Activated CD4-positive, alpha-beta T cell treated with anti-CD3 and anti-CD28 coated beads for 1 hour (primary cell): ENCODE data around the gene PCSK2.
A peak's percentile ranks its signal among the peaks of the same experiment; 100 is the strongest.

ENCODE experiments used
- DNase-seq: peaks from one replicate; pipeline ENCODE4 v3.0.0-alpha.2; 2020

Gene PCSK2

DNA sequence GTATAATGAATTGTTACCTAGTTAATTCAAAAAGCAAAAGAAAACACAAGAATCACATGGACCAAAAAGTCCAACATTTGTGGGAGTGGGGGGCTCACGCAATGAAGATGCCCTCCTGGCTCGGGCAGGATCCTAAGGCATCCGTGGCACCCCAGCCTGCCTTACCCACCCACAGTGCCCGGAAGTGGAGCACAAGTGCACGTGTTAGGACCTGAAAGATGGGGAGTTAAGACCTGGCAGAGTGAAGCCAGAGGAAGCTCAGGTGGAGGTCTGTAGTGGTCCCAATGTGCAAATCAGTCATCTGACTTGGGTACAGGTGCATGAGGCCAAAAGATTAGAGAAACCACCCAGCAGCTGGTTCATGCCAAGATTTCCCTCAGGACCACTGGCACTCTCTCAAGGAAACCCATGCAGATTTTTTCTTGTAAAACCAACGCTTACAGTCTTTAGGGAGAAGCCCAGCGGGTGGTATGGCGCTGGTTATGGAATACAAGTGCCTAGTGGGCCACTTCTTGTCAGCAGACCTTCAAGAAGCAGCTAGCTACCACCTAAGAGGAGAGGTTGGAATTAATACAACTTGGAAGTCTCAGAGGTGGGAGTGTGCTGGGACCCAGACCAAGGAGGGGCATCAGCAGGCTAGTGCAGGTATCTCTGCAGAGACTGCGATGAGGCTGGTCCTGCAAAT is 262.2 kb downstream of the PCSK2 start:
- no peak for DNase-seq

DNA sequence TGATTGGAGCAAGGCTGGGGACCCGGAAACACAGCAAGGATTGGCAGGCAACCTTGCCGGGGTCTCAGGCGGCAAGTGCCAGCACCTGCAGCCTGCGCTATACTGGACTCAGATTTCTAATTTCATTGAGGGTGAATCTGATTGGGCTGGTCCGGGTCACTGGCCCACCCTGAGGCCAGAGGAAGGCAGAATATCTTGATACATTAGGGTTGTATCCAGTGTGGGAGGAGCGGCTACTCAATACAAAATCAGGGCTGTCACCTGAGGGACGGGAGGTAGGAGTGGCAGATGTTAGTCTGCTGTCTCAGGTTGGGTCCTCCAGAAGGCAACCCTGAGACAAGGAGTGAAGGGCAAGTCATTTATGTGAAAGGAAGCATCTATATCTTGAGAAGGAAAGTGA is 263.7 kb downstream of the PCSK2 start:
- no peak for DNase-seq

DNA sequence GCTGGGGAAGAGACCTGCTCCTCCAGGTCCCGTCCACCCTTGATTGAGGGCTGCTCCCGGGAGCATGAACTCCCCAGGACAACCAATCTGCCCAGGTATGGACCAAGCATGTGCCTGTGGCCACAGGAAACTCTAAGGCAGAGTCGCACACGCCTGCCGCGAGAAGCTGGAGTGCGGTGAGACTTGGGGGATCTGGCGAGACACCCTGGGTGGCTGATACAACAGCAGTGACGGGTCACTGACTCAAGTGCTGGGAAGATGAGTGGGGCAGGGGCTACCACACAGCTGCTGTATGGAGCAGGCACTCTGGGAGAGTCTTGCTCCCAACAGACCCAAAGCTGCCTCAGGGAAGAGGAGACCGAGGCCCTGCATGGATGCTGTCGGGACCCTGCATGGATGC is 264.2 kb downstream of the PCSK2 start:
- no peak for DNase-seq

DNA sequence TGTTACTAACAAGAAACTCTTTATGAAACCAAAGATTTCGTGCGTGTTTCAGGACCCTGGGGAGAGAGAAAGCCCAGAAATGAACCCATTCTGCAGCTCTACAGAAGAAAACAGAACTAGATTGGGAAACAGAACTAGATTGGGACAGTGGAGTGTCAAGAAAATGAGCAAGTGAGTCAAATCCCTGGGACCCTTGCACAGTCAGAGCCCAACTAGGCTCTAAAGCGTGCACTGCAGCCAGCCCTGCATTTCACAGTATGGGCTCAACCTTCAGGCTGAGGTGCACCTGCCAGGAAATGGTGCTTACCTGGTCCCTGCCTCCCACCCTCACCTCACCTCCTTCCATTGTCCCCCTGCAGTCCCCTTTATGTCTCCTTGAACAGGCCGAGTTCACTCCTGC is 264.6 kb downstream of the PCSK2 start:
- DNase-seq = no peak

DNA sequence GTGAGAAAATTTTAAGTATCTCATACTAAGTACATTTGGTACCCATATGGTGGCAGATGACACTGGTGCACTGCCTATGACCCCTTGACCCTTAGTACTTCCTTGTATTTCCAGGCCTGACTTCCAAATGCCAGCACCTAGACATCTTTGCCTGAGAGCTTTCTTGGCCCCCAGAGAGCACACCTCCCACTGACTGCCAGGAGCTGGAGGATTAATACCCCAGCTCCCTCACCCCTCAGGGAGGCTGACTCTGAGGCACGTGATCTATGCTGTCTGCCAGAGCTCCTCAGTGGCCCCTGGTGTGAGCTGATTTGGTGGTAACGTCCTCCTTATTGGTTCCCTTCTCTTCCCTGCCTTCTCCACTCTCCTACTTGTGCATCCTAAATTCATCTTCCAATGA is 266.3 kb downstream of the PCSK2 start:
- no peak for DNase-seq

DNA sequence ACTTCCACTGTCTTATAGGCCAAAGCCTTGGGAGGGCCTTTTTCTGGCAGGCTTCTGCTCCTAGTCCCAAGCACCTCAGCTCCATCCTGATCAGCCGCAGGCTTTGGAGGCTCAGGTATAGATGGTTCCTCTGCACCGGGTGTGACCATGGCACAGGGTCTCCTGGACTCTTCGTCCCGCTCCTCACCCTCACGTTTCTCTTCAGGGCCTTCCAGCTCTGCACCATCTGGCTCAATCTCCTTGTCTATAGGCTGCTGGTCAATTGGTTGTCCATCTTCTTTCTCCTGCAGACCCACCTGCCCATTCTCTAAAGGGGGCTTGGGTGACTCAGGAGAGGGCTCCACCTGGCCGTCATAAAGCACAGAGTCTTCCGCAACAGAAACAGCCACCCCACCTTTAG is 267.4 kb downstream of the PCSK2 start:
- no peak for DNase-seq

DNA sequence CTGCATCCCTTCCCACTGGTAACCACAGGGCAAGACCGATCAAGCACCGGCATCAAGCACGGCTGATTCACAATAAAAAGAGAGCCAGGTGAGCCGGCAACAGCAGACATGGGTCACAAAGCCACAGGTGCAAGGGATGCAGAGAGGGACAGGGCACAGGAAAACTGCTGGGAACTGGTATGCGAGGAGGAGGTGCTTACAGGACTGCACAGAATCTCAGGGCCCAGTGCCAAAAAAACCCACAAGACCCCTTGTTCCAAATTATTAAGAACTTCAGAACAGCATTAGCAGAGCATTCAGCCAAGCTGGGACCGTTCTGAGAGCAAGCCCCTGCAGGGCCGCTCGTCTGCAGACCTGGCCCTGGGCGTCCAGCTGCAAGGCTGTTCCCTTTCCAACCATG is 269.0 kb downstream of the PCSK2 start:
- DNase-seq = no peak

DNA sequence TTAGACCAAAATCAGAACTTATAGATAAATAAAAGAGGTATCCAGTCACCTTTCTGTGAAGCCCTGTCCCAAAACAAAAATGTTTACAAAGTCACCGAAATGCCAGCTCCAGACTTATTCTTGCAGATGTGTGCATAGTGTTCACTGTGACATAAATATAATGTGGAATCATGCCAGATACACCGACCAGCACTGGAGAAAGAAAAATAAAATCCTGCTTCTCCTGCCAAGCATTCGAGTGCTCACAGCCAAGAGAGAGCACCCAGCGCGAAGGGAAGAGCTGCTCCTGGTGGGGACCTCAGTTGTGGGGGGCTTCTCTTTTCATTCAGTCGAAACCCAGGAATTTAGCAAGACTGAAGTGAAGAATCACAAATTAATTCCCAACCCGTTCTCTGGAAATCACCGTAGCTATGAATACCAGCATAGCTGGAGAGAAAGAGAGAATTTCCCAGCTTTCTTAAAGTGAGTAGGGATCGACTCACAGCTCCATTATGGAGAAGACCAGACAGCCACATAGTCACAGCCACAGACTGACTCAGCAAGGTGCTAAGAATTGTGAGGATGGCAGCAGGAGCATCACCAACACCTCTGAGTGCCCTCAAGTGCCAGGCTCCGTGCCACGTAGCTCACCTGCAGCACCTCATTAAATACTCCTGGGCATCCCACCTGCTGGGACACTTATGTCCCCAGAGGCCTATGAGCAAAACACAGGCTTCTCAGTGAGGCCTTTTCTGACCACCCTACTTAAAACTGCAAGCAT is 271.2 kb downstream of the PCSK2 start:
- DNase-seq = no peak

DNA sequence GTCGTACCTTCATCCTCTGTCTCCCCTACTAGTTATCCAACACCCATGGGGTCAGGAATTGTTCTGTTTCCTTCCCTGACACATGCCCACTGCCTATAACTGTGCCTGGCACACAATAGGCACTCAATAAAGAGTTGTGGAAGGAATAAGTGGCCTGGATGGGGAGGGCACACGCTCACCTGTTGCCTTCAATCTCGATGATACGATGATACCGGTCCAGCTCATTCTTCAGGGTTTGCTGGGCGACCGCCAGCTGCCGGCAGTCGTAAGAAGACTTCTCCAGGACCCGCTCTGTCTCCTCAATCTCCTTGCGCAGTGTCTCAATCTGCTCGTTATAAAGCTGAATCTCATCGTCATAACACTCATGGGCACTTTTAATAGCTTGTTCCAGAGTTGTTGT is 271.8 kb downstream of the PCSK2 start:
- DNase-seq = no peak

DNA sequence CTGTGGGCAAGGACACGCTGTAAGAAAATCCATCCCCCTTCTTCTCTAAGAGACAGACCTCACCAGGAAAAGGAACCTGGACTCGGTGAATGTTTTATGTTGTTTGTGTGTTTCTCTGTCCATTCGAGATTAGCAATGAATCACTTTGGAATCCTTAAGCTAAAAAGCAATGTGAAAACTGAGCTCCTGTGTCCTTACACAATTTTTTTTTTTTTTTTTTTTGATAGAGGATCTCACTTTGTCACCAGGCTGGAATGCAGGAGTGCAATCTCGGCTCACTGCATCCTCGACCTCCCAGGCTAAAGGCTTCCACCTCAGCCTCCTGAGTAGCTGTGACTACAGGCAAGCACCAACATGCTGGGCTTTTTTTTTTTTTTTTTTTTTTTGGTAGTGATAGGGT is 272.2 kb downstream of the PCSK2 start:
- DNase-seq = no peak

DNA sequence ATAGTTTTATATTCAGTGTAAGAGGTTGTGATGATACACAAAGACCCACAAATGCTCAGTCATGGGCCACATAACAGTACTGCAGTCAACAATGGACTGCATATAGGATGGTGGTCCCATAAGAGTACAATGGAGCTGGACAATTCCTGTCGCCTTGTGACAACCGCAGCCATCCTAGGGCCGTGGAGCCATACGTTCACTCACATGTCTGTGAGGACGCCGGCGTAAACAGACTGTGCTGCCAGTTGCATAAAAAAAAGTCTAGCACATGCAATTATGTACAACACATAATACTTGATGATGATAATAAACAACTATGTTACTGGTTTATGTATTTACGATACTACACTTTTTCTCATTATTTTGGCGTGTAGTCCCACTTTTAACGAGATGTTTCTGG is 273.4 kb downstream of the PCSK2 start:
- DNase-seq = no peak

DNA sequence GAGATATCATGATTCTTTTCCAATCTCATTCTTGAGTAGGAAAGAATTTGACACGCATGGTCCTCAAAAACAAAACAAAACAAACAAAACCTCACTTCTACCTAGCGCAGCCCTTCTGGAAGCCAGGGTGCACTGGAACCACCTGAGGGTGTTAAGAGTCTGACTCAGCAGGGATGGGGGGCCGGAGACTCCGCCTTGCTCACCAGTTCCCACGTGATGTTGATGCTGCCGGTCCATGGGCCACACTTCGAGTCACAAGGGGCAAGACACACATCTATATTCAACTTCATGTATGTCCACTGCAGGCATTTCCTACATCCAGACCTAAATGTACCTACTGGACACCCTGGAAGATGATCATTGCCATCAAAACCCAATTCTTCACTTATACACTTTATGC is 274.0 kb downstream of the PCSK2 start:
- no peak for DNase-seq

DNA sequence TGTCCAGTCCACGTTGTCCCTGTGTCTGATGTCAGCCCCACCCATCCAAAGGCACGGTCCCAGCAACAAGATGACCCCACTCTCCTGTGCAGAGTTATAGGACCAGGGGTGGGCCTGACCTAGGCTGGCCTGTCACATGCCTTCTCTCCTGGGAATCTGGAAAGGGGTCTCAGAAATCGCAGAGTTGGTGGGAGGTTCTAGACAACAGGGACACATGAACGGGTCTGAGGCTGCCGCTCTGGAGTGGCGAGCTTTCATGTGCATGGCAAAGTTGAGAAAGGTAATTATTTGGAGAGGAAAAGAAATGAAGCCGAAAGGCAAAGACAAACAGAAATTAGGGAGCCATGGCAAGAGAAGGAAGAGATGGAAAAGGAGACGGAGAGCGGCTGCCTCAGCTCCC is 274.9 kb downstream of the PCSK2 start:
- no peak for DNase-seq

DNA sequence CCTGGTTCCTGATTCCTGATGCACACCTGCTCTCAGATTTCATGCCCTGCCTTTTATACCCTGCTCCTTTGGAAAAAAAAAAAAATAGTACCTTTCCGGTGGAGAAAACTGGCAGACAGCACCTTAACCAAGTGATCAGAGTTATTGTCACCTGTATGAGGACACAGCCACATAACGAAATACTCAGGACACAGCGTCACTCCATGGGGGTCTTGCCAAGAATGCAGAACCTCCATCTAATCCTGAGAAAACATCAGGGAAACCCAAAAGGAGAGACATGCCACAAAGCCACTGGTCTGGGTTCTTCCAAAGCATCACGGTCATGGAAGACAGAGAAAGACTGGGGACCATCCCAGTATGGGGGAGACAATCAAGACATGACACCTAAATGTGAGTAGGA is 275.3 kb downstream of the PCSK2 start:
- no peak for DNase-seq

DNA sequence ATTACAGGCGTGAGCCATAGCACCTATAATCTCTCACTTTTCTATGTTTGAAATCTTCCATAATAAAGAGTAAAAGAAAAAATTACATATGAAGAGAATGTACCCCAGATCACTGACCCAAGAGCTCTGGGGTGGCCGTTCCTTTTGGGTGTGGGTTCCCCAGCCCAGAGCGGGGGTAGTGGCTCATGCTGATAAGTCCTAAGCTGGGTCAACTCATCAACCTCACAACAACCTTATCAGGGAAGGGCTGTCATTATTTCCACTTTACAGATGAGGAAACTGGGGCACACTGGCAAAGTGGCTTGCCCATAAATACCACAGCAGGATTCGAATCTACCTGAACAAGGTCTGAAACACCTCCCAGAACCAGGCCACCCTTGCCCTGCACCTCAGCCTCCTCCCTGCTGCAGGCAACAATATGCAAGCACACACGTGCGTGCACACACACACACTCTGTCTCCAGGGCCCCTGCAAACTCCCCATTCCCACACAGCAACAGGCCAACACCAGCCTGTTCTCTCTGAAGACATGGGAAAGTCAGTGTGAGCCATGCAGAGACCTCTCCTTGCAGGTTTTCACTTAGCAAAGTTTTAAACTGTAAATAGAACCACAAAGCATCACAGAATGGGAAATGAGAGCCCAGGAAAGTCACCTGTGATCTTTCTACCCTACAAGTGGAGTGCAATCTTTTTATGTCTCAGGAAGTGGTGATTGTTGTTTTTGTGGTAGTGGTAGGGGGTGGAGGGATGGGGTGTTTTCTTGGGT is 276.6 kb downstream of the PCSK2 start:
- DNase-seq = no peak

DNA sequence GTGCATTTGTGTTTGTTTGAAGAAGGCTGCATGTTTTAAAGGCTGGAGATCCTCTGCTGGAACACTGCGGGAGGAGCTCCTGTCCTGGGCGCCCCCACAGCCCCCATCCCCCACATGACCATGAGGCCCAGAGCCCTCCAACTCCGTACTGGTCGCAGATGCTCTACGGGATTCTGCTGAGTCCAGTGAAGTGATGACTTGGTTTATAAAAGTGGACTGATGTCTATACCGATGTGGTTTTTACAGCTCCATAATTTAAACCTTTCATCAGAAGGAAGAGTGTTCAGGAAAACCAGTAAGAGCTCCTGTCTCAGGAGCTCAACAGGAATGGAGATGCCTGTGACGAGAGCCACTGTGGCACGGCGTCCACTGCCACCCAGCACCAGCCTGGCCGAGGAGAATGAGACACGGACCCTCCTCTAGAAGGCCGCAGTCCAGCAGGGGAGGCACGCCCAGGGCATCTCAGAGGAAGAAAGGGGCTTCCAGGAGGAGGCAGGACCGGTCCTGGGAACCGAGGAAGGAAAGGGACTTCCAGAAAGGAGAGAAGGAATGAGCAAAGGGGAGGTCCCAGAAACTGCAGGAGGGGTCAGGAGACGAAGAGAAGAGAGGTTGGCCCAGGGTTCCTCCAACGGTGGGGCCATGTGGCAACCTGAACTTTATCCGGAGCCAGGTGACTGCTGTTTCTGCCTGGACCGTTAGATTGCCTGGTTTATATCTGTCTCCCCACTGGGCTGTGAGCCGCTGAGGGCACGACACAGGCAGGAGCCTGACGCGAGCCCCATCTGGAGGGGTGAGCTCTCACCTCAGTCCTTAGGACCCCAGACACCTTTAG is 277.4 kb downstream of the PCSK2 start:
- no peak for DNase-seq

DNA sequence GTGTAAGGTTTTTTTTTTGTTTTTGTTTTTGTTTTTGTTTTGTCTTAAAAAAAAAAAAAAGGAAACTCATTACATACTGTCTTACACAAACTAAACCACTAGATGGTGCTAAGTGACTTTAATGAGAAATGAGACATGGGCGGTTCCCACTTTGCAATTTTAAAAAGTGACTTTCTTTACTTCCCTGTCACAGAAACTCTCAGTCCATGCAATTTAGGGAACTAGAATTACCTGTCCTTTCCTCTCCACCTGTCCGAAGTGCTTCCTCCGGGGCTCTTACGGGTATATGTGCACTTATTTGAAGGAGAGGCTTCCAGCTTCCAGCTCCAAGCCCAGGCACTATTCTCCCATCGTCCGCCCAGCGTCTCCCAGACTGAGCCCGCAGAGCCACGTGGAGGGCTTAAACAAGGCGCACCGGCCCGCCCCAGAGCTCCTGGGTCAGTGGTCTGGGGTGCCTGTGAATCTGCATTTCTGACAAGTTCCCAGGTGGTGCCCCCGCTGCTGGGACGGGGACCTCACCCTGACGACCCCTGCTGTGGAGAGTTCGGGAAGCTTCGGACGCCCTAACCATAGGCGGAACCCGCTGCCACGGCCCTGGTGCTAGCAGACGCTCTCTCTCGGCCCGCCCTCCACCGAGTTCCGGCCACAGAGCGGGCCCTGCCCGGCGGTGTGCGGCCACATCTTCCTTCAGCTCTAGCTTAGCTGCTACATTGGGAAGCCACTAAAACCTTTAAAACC is 278.2 kb downstream of the PCSK2 start:
- DNase-seq = peak; percentile 21

DNA sequence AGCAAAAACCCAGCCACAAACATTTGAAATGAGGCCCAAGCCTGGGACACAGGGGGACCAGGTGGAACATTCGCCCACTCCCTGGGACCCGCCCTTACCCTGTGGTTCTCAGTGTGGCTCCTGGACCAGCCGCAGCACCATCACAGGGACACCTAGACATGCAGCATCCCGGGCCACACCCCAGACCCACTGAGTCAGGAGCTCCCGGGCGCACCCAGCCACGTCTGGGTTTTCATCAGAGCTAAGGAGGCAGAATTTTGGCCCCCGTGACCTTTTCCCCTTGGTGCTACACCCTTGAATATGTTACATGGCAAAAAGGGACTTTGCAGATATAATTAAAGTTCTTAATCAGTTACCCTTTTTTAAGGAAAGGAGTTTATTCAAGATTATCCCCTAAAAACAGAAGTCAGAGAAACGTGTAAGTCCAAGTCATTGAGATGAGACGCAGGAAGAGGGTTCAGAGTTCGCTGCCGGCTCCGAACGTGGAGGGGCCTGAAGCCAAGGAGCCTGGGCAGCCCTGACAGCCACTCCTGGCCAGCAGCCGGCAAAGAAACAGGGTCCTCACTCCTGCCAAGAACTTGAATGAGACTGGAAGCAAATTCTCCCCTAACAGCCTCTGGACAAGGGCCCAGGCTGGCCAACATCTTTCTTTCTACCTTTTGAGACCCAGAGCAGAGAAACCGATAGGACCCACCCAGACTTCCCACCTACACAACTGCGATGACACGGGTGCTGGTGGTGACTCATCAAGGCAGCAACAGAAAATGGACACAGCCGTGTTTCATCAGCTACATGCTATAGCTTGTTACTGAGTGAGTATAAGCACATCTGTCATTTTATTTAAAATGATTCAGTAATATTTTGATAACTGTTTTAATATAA is 279.0 kb downstream of the PCSK2 start:
- DNase-seq = no peak

DNA sequence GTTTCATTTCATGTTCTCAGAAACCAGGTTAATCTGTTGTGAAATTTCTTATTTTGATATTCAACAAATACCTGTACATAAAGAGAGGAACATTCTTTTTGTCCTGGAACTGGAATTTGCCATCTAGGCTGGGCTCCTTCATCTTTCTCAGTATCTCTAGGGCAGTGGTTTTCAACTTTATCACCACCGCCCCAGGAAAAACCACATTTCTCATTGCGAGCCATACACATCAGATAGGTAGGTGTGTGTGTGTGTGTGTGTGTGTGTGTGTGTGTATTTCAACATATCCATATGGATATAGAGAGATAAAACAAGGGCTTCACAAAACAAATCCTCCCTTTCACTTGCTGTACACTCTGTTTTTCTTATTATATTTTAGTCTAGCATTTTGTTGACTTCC is 280.2 kb downstream of the PCSK2 start:
- DNase-seq = no peak

DNA sequence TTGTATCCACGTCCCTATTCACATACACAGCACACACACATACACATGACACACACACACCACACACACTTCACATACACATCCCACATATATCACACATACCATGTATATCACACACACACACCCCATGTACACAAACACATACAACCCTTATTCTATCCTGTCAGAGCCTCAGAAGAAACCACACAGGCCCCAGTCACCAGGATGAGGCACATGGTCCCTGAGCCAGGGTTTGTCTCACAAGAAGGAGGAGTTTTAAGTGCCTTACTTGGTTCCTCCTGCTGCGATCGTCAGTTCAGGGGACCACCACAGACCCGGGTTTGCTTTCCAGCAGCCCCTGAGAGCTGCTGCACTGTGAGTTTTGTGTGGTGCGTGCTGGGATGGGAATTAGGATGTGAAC is 280.7 kb downstream of the PCSK2 start:
- DNase-seq = no peak

DNA sequence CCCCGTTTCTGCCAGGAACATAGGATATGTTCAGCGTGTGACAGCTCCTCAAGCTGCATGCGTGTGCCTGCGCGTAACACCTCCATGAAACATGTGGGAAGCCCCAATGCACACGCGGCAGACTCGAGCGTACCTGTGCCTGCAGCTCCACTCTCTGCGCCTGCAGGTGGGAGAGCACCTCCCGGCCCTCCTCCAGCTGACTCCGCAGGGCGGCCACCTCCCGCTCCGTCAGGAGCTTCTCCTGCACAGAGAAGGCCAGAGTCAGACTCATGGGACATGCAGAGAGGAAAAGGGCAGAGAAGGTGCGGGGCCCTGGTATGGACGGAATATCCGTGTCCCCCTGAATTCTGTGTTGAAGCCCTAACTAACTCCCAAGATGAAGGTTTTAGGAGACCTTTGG is 281.9 kb downstream of the PCSK2 start:
- no peak for DNase-seq
